ENCODE results near the gene CTNNBL1.
"Not testable (repeated sequence)": the region's sequence is repeated elsewhere in the genome, so short reads cannot be mapped to it uniquely, and the experiment has no call there.

Gene CTNNBL1

GRCh38 chr20:37677969-37678861 is 15.6 kb upstream of the CTNNBL1 start:
- DNase-seq (ENCODE audit: low read depth), result no peak

- DNase-seq (ENCODE audit: low read depth), result not testable (repeated sequence)
These were observed 14.1 kb upstream of the CTNNBL1 start for GRCh38 chr20:37679751-37680150.

- DNase-seq (ENCODE audit: low read depth), result no peak
These were observed 13.4 kb upstream of the CTNNBL1 start for GRCh38 chr20:37680420-37680819.

- no peak for DNase-seq (ENCODE audit: low read depth)
These were observed 12.3 kb upstream of the CTNNBL1 start for GRCh38 chr20:37681384-37682112.

GRCh38 chr20:37683146-37683545 is 10.7 kb upstream of the CTNNBL1 start:
- DNase-seq (ENCODE audit: low read depth), result not testable (repeated sequence)

GRCh38 chr20:37686762-37687477 is 6.9 kb upstream of the CTNNBL1 start:
- no peak for DNase-seq (ENCODE audit: low read depth)

GRCh38 chr20:37687478-37687805 is 6.4 kb upstream of the CTNNBL1 start:
- no peak for DNase-seq (ENCODE audit: low read depth)

- DNase-seq (ENCODE audit: low read depth), result no peak
These were observed 5.7 kb upstream of the CTNNBL1 start for GRCh38 chr20:37688093-37688492.

GRCh38 chr20:37690626-37691369 is 3.0 kb upstream of the CTNNBL1 start:
- DNase-seq (ENCODE audit: low read depth), result no peak

- no peak for DNase-seq (ENCODE audit: low read depth)
These were observed 1.2 kb upstream of the CTNNBL1 start for GRCh38 chr20:37692459-37693166.

GRCh38 chr20:37693242-37693634 is 592 bp upstream of the CTNNBL1 start:
- no peak for DNase-seq (ENCODE audit: low read depth)

- no peak for DNase-seq (ENCODE audit: low read depth)
These were observed 2.0 kb downstream of the CTNNBL1 start for GRCh38 chr20:37695684-37696342.

- DNase-seq (ENCODE audit: low read depth), result no peak
These were observed 3.5 kb downstream of the CTNNBL1 start for GRCh38 chr20:37697314-37697713.

GRCh38 chr20:37699202-37699601 is 5.4 kb downstream of the CTNNBL1 start:
- no peak for DNase-seq (ENCODE audit: low read depth)

- no peak for DNase-seq (ENCODE audit: low read depth)
These were observed 6.5 kb downstream of the CTNNBL1 start for GRCh38 chr20:37700301-37700700.

GRCh38 chr20:37701676-37702075 is 7.8 kb downstream of the CTNNBL1 start:
- not testable (repeated sequence) for DNase-seq (ENCODE audit: low read depth)

- no peak for DNase-seq (ENCODE audit: low read depth)
These were observed 8.7 kb downstream of the CTNNBL1 start for GRCh38 chr20:37702403-37703034.

- no peak for DNase-seq (ENCODE audit: low read depth)
These were observed 9.4 kb downstream of the CTNNBL1 start for GRCh38 chr20:37703035-37703845.

- no peak for DNase-seq (ENCODE audit: low read depth)
These were observed 11.1 kb downstream of the CTNNBL1 start for GRCh38 chr20:37704955-37705354.

All from stimulated activated CD8-positive, alpha-beta memory T cell treated with anti-CD3 and anti-CD28 coated beads, Interleukin-12 subunit alpha, Interleukin-12 subunit beta, amount 100 ng/mL, for 4 hours (primary cell).